DND-41 (cell line): ENCODE data around the gene GNG10.

Experiments
- ATAC-seq: fragments of 200-7000 bp; cut with Tn5 transposase; 3 replicates; pipeline ENCODE4 v1.9.1; 2021; ENCODE audit warnings: low read depth; ENCODE audit not compliant: insufficient read depth
- DNase-seq: peaks from one replicate; pipeline ENCODE4 v3.0.0-alpha.2; 2020
- H2AFZ ChIP-seq: 2 replicates; pipeline ENCODE4 v1.6.0; 2012; ENCODE audit warnings: low read depth, low read length
- H3K27ac ChIP-seq: 2 replicates; pipeline ENCODE4 v1.5.1; 2012; ENCODE audit warnings: low read length, inconsistent platforms
- H3K27me3 ChIP-seq: fragments of 200-600 bp; sonication (generic); 2 replicates; pipeline ENCODE4 v1.6.0; 2012; ENCODE audit warnings: low read length, mild to moderate bottlenecking, inconsistent platforms; ENCODE audit not compliant: insufficient read depth, poor library complexity
- H3K36me3 ChIP-seq: 2 replicates; pipeline ENCODE4 v1.5.1; 2012; ENCODE audit warnings: low read length, inconsistent platforms; ENCODE audit not compliant: insufficient read depth
- H3K4me1 ChIP-seq: 2 replicates; pipeline ENCODE4 v1.5.1; 2012; ENCODE audit warnings: mild to moderate bottlenecking, low read length; ENCODE audit not compliant: insufficient read depth
- H3K4me2 ChIP-seq: 2 replicates; pipeline ENCODE4 v1.6.0; 2012; ENCODE audit warnings: mild to moderate bottlenecking, moderate library complexity, low read length, inconsistent platforms; ENCODE audit not compliant: insufficient read depth
- H3K4me3 ChIP-seq, 2 experiments: fragments of 200-600 bp in 1 of 2; shearing (Covaris generic) in 1 of 2; 2 replicates each; pipeline ENCODE4 v1.5.1; 2012 to 2016; ENCODE audit warnings: inconsistent platforms in 2 of 2, low read length in 2 of 2, mild to moderate bottlenecking in 2 of 2, low read depth in 1 of 2, moderate library complexity in 1 of 2
- H3K79me2 ChIP-seq: 2 replicates; pipeline ENCODE4 v1.6.0; 2012; ENCODE audit warnings: low read length, inconsistent platforms; ENCODE audit not compliant: insufficient read depth
- H3K9ac ChIP-seq: 2 replicates; pipeline ENCODE4 v1.6.0; 2012; ENCODE audit warnings: low read depth, mild to moderate bottlenecking, inconsistent platforms, low read length, moderate library complexity
- H3K9me3 ChIP-seq: 2 replicates; pipeline ENCODE4 v1.5.1; 2012; ENCODE audit warnings: low read length, moderate library complexity, mild to moderate bottlenecking, inconsistent platforms; ENCODE audit not compliant: insufficient read depth, severe bottlenecking
- H4K20me1 ChIP-seq: 2 replicates; pipeline ENCODE4 v1.6.0; 2012; ENCODE audit warnings: low read length; ENCODE audit not compliant: insufficient read depth
- CTCF ChIP-seq: IDR thresholded peaks from 2 replicates; pipeline ENCODE4 v1.5.1; 2012; ENCODE audit warnings: borderline replicate concordance, low read length, moderate library complexity, mild to moderate bottlenecking; ENCODE audit not compliant: poor library complexity, severe bottlenecking; ENCODE audit errors: extremely low read depth
- EZH2 ChIP-seq: IDR thresholded peaks from 3 replicates; pipeline ENCODE4 v1.6.1; 2012; ENCODE audit warnings: borderline replicate concordance, low read depth, mild to moderate bottlenecking, moderate library complexity, low read length, inconsistent platforms; ENCODE audit not compliant: severe bottlenecking

Gene GNG10

DNA sequence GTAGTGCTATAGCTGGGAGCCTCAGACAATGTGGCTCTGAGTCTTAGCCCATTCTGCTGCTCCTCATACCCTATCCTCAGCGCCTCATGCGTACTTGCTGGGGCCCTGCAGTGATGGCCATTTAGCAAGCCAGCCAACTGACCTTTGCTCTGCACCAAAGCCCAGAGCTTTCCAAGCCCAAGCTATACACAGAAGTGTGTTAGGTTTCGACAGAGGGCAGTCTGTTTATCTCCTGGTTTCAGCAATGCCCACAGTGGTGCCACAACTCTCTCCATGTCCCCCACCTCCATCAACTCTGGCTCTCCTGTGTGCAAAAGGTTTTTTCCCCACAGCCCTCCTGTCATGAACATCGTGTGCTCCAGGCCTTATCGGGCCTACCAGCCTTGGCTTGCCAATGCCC, 16.9 kb downstream of the GNG10 start:
- no peak overlapping the region for H3K4me2 ChIP-seq
- no peak for ATAC-seq
- H3K27ac ChIP-seq: no peak overlapping the region
- TF ChIP-seq CTCF (no peak), EZH2 (no peak)
- H3K9ac ChIP-seq: no peak overlapping the region
- H3K79me2 ChIP-seq: no peaks in the 10 kb centered on the region
- no peaks in the 10 kb centered on the region for H3K27me3 ChIP-seq
- DNase-seq: no peak
- no peaks in the 10 kb centered on the region for H3K36me3 ChIP-seq
- H3K4me3 ChIP-seq: no peak overlapping the region
- H3K4me1 ChIP-seq: no peaks in the 10 kb centered on the region
- no peaks in the 10 kb centered on the region for H3K9me3 ChIP-seq
- no peaks in the 10 kb centered on the region for H4K20me1 ChIP-seq
- H2AFZ ChIP-seq: no peak overlapping the region

- ATAC-seq: no peak
- TF ChIP-seq EZH2 (no peak), CTCF (no peak)
Measured at GRCh38 chr9:111679199-111679598, 17.8 kb downstream of the GNG10 start.

GRCh38 chr9:111683392-111683791, 22.0 kb downstream of the GNG10 start:
- no peaks in the 10 kb centered on the region for H3K27me3 ChIP-seq
- ATAC-seq (no peak), DNase-seq (no peak)
- TF ChIP-seq EZH2: no peak
- TF ChIP-seq CTCF: no peak
- H3K36me3 ChIP-seq: no peaks in the 10 kb centered on the region
- no peaks in the 10 kb centered on the region for H3K9me3 ChIP-seq
- H3K4me3 ChIP-seq: no peak overlapping the region
- H4K20me1 ChIP-seq: no peaks in the 10 kb centered on the region
- H3K4me2 ChIP-seq: no peak overlapping the region
- no peaks in the 10 kb centered on the region for H3K79me2 ChIP-seq
- H3K4me1 ChIP-seq: no peaks in the 10 kb centered on the region
- H2AFZ ChIP-seq: no peak overlapping the region
- no peak overlapping the region for H3K9ac ChIP-seq
- H3K27ac ChIP-seq: no peak overlapping the region

More at GRCh38 chr9:111679199-111679598, 17.8 kb downstream of the GNG10 start:
- Histone ChIP-seq H3K4me3 (no peak overlapping the region), H3K36me3 (no peaks in the 10 kb centered on the region), H3K27me3 (no peaks in the 10 kb centered on the region), H3K9ac (no peak overlapping the region), H3K27ac (no peak overlapping the region), H3K4me2 (no peak overlapping the region), H3K9me3 (no peaks in the 10 kb centered on the region), H2AFZ (no peak overlapping the region), H3K79me2 (no peaks in the 10 kb centered on the region), H3K4me1 (no peaks in the 10 kb centered on the region), H4K20me1 (no peaks in the 10 kb centered on the region)
- no peak for DNase-seq

GRCh38 chr9:111691672-111692329, 30.4 kb downstream of the GNG10 start:
- ATAC-seq (no peak), DNase-seq (no peak)
- H3K4me1 ChIP-seq: no peaks in the 10 kb centered on the region
- H3K27me3 ChIP-seq: no peaks in the 10 kb centered on the region
- no peak overlapping the region for H3K9ac ChIP-seq
- H2AFZ ChIP-seq: no peak overlapping the region
- H3K27ac ChIP-seq: no peak overlapping the region
- H3K4me2 ChIP-seq: no peak overlapping the region
- no peak overlapping the region for H3K4me3 ChIP-seq
- H3K9me3 ChIP-seq: no peaks in the 10 kb centered on the region
- TF ChIP-seq EZH2: no peak
- TF ChIP-seq CTCF: peak; percentile 37
- no peaks in the 10 kb centered on the region for H3K79me2 ChIP-seq
- H4K20me1 ChIP-seq: no peaks in the 10 kb centered on the region
- H3K36me3 ChIP-seq: no peaks in the 10 kb centered on the region
